C4-2B (cell line): ENCODE results near the gene SLC25A19.

Source experiments
- H3K27ac ChIP-seq: fragments of 450-650 bp; 2 replicates; pipeline ENCODE4 v1.5.1; 2017
- CTCF ChIP-seq: fragments of 450-650 bp; conservative IDR thresholded peaks from 2 replicates; pipeline ENCODE4 v1.5.1; 2017; ENCODE audit warnings: mild to moderate bottlenecking
- ZFX ChIP-seq: fragments of 450-650 bp; IDR thresholded peaks from 2 replicates; pipeline ENCODE4 v1.6.1; 2017

The SLC25A19 gene

GRCh38 chr17:75266316-75267152, 22.7 kb downstream of the SLC25A19 start:
- no peak overlapping the region for H3K27ac ChIP-seq

GRCh38 chr17:75265614-75266315, 23.5 kb downstream of the SLC25A19 start:
- TF ChIP-seq ZFX (no peak), CTCF (no peak)
- no peak overlapping the region for H3K27ac ChIP-seq

More at GRCh38 chr17:75266316-75267152, 22.7 kb downstream of the SLC25A19 start:
- no peak for TF ChIP-seq CTCF
- TF ChIP-seq ZFX = no peak

- TF ChIP-seq ZFX (no peak), CTCF (no peak)
- H3K27ac ChIP-seq = no peak overlapping the region
These were observed 26.2 kb downstream of the SLC25A19 start for GRCh38 chr17:75263055-75263454.

GRCh38 chr17:75262112-75262606, 27.1 kb downstream of the SLC25A19 start:
- peak overlapping the region; percentile 92 for H3K27ac ChIP-seq
- TF ChIP-seq CTCF (no peak), ZFX (0 out of 2 replicates have a peak, but pooled peaks have one; percentile 27)

GRCh38 chr17:75261336-75262111, 27.7 kb downstream of the SLC25A19 start, which contains the start of the genes GGA3 and MRPS7:
Gene GGA3, minus strand, starts transcription at chr17:75261606. Its CDS starts 19 bp downstream, at chr17:75261587.
Gene MRPS7, plus strand, starts transcription at chr17:75261879. Its CDS starts 22 bp downstream, at chr17:75261901.
- H3K27ac ChIP-seq = peak within 1 kb of the TSS; percentile 92

More at GRCh38 chr17:75261336-75262111, 27.7 kb downstream of the SLC25A19 start, which contains the start of the genes GGA3 and MRPS7:
- TF ChIP-seq ZFX (peak; percentile 65), CTCF (no peak)
